ENCODE results near the gene DISP3.
"Not testable (repeated sequence)": the region's sequence is repeated elsewhere in the genome, so short reads cannot be mapped to it uniquely, and the experiment has no call there.

The DISP3 gene

GRCh38 chr1:11558871-11559590, 80.1 kb downstream of the DISP3 start:
- DNase-seq: no peak

DNA sequence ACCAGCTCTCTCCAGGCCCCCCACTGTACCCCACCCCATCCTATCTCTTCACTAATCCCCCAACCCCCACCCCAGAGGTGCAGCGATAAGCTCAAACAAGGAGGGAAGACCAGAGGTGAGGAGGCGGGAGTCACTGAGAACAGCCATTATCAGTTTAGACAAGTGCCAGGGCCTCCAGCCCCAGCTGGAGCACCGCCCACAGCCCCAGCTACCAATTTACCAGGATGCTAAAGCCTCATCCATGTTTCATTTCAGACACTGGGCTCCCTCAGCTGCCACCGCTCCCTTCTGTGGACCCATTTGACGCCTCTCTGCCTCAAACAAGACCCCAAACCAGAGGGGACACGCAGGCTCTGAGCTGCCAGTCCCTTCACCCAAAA, 80.6 kb downstream of the DISP3 start:
- DNase-seq: no peak

- DNase-seq: no peak
Measured at GRCh38 chr1:11560061-11560460, 81.1 kb downstream of the DISP3 start.

DNA sequence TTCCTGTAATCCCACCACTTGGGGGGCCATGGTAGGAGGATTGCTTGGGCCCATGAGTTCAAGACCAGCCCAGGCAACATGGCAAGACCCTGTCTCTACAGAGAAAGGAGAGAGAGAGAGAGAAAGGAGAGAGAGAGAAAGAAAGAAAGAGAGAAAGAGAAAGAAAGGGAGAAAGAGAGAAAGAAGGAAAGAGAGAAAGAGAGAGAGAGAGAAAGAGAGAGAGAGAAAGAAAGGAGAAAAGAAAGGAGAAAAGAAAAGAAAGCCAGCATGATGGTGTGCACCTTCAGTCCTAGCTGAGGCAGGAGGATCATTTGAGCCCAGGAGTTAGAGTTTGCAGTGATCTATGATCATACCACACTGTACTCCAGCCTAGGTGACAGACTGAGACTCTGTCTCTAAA, 82.8 kb downstream of the DISP3 start:
- DNase-seq: no peak

DNA sequence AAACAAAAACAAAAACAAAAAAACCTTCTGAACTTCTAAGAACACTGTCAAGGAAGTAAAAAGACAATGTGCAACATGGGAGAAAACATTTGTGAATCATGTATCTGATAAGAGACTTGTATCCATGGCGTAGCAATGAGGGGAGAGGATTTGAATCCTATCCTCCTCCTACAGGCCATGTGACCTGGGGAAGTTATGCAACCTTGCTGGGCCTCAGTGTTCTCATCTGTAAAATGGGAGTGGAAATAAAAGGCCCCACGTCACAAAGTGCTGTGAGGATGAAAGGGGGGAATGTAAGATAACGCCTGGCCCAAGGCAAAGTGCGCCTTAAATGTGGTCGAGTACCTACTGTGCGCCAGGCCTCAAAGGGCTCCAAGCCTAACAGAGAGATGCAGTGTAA, 83.7 kb downstream of the DISP3 start:
- DNase-seq: no peak

- DNase-seq: no peak
Measured at GRCh38 chr1:11563560-11564069, 84.7 kb downstream of the DISP3 start.

DNA sequence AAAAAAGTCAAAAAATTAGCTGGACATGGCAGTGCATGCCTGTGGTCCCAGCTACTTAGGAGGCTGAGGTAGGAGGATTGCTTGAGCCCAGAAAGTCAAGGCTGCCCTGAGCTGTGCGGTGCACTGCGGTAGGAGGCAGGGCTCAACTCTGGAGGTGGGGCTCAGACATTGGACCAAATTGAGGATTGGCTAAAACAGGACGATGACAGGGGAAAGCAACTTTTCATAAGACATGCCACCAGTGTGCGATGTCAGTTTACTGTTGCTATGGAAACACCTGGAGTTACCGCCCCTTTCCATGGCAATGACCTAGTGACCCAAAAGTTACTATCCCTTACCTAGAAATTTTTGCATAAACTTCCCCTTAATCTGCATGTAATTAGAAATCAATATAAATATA, 85.3 kb downstream of the DISP3 start:
- no peak for DNase-seq

- DNase-seq: no peak
Measured at GRCh38 chr1:11566042-11566850, 87.3 kb downstream of the DISP3 start.

GRCh38 chr1:11567244-11568065, 88.5 kb downstream of the DISP3 start:
- DNase-seq: no peak

DNA sequence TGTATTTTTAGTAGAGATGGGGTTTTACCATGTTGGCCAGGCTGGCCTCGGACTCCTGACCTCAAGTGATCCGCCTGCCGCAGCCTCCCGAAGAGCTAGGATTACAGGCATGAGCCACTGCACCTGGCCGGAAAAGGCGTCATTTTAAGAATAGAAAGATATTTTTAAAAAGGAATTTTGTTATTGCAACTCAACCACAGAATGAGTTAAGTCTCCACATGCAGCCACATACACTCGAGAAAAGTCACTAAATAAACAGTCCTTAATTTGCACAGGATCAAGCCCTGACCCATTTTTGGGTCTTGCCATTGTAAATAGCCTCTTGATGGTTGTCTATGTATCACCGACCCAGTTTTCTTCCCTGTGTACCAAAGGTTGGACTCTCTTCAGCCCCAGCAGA, 89.7 kb downstream of the DISP3 start:
- no peak for DNase-seq

GRCh38 chr1:11569551-11569950, 90.6 kb downstream of the DISP3 start:
- DNase-seq: no peak

DNA sequence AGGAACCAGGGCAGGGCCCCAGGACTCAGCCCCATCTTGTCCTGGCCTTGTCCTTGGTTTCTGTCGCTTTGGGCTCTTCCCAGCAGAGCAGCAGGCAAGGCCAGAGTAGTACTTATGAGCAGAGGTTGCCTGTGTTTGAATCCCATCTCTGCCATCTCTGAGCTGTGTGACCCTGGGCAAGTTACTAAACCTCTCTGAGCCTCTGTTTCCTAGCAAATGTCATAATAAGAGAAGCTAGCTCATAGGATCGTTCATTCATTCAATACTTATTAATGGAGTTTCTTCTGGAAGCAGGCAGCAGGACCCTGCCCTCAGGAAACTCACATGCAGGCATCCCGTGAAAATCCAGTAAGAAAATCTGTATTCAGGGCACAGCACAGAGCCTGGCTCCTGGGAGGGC, 91.0 kb downstream of the DISP3 start:
- DNase-seq: no peak

DNA sequence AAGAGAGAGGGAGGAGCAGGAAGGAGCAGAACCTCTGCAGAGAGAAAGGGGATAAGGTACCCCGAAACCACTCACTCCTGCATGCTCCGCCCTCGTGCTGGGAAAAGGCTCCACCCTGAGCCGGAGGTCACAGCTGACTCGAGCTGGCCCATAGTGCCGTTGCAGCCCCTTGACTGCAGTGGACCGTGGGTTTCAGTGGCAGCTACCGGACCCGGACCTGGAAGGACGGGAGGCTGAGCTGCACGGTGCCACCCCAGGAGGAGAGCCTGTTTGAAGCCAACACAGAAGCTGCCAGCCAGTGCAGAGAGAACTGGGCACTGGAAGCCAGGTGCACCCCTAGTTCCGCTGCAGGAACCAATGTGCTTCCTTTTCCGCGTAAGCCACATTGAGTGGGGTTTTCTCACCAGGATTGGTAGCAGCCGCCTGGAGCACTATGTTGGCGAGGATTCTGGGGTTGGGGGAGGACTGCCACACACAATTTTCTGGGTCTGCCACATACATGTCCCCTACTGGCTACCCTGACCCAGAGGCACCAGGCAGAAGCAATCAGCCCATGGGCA, 91.9 kb downstream of the DISP3 start:
- DNase-seq: no peak

DNA sequence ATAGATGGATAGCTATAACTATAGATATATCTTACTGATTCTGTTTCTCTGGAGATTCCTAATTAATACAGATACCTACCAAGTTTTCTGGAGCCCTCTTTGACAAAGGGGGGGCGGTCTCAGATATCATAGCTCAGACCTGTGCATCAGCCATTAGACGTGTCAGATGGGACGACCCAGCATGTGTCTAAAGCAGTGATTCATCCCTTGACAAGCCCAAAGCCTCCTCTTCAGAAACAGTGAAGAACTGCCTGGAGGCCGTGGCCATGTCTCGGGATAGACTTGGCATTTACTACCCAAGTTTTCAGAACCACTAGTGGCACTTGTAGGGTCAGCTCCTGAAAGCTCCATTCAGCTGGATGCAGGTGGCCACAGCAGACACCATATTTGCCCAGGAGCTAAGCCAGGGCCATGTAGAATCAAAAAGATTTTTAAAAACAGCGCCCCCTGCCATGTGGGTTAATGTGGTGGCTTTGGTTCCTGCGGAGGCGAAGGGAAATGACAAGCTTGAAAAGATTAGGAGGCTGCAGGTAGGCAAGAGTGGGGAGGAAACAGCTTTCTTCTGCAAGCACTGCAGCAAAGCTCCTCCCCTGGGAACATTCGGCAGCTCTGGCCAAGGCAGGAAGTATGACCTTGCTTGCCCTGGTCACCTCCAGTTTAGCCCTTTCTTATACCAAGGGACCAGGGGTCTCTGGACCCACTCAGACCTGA, 93.1 kb downstream of the DISP3 start:
- DNase-seq: peak in 1 of 2 donors; percentile 4

DNA sequence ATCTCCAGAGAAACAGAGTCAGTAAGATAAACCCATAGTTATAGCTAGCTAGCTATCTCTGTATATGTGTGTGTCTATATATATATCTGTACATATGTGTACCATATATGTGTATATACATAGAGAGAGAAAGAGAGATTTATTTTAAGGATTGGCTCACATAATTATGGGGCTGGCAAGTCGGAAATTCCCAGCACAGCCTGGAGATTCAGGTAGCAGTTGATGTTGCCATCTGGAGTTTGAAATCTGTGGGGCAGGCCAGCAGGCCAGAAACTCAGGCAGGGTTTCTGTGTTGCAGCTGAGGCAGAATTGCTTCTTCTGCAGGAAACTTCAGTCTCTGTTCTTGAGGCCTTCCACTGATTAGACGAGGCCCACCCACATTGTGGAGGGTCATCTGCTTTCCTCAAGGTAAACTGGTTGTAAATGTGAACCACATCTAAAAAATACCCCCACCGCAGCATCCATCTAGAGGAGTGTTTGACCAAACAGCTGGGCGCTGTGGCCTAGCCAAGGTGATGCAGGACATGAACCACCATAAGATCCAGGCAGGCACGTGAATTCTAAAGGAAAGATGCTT, 94.2 kb downstream of the DISP3 start:
- no peak for DNase-seq

DNA sequence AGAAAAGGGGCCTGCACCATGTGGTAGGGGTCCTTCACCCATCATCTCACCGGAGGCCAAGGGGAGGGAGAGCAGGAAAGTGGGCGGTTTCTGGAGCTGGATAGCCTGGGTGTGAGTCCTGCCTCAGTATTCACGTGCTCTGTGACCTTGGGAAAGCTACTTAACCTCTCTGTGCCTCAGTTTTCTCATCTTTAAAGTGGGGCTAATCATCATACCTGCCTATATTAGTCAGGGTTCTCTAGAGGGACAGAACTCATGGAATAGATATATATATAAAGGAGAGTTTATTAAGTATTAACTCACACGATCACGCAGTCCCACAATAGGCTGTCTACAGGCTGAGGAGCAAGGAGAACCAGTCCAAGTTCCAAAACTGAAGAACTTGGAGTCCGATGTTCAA, 96.6 kb downstream of the DISP3 start:
- no peak for DNase-seq

GRCh38 chr1:11576109-11576875, 97.3 kb downstream of the DISP3 start:
- DNase-seq: no peak

- no peak for DNase-seq
Measured at GRCh38 chr1:11578004-11578403, 99.0 kb downstream of the DISP3 start.

GRCh38 chr1:11579506-11579905, 100.6 kb downstream of the DISP3 start:
- no peak for DNase-seq

DNA sequence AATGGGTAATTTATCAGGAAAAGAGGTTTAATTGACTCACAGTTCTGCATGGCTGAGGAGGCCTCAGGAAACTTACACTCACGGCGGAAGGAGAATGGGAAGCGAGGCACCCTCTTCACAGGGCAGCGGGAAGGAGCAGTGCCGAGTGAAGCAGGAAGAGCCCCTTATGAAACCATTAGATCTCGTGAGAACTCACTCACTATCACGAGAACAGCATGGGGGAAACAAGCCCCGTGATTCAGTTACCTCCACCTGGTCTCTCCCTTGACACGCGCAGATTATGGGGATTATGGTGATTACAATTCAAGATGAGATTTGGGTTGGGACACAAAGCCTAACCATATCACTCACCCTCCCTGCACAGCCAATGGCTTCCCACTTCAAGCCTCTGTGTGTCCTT, 101.1 kb downstream of the DISP3 start:
- DNase-seq: not testable (repeated sequence)

DNA sequence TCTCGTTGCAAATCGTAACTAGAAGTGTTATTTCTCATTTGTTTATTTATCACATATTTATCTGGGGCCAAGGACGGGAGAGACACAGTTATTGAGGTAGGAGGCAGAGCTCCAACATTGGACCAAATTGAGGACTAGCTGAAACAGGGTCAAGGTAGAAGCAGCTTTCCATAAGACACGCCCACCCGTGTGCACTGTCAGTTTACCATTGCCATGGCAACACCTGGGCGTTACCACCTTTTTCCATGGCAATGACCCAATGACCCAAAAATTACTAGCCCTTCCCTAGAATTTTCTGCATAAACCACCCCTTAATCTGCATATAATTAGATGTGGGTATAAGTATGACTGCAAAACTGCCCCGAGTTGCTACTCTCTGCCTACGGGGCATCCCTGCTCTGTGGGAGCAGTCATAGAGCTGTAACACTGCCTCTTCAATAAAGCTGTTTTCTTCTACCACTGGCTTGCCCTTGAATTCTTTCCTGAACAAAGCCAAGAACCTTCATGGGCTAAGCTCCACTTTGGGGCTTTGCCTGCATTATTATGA, 102.6 kb downstream of the DISP3 start:
- no peak for DNase-seq
